ENCODE results near the gene CEACAM21.

CEACAM21 gene

GRCh38 chr19:41548047-41548446 is 27.9 kb upstream of the CEACAM21 start:
- no peak overlapping the region for H3K4me3 ChIP-seq (ENCODE audit: low read depth, low read length)
- DNase-seq (ENCODE audit: low read depth) = no peak

GRCh38 chr19:41548954-41549688 is 26.8 kb upstream of the CEACAM21 start:
- H3K4me3 ChIP-seq (ENCODE audit: low read depth, low read length) = no peak overlapping the region
- no peak for DNase-seq (ENCODE audit: low read depth)

DNA sequence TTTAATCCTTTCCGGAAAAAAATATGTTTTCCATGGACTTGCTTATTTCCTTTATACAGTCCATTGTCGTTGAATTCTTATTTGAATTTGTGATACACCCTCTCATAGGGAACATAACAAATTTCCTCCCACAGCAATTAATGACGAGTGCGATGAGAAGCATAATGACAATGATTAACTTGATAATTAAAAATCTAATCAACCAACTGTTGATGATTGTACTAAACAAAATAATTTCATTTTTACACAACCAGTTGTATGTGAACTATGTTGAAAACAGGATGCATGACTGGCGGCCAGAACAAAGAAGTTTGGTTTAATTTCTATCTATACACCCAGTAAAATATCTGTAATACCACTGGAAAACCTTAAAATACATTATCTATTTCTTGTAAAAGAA is 26.1 kb upstream of the CEACAM21 start:
- no peak for DNase-seq (ENCODE audit: low read depth)
- no peak overlapping the region for H3K4me3 ChIP-seq (ENCODE audit: low read depth, low read length)

DNA sequence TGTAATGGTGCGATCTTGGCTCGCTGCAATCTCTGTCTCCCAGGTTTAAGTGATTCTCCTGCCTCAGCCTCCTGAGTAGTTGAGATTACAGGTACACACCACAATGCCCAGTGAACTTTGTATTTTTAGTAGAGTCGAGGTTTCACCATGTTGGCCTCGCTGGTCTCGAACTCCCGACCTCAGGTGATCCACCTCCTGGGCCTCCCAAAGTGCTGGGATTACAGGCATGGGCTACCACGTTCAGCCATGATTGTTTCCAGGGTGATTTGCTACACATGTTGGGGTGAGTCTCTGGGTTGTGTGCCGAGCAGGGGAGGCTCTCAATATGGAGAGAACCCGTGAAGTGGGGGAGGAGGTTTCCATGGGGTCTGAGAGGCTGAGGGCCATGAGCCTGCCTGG is 24.8 kb upstream of the CEACAM21 start:
- no peak for DNase-seq (ENCODE audit: low read depth)
- H3K4me3 ChIP-seq (ENCODE audit: low read depth, low read length) = no peak overlapping the region

DNA sequence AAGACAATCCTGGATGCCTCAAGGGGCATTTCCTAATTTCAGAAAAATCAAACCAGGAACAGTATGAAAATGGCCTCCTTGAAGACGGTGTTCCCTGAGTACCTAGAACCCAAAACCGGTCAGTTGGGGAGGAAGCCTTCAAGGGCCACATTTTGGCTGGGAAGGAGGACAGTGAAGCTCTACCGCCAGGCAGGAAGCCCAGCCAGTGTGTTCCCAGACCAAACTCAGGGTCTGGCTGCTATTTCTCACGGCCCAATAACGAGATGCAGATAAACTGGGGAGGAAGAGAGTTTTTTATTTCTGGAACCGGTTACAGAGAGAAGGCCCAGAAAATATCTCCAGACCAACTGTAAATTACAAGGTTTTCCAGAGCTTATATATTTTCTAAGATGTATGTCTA is 24.3 kb upstream of the CEACAM21 start:
- no peak overlapping the region for H3K4me3 ChIP-seq (ENCODE audit: low read depth, low read length)
- DNase-seq (ENCODE audit: low read depth) = no peak

DNA sequence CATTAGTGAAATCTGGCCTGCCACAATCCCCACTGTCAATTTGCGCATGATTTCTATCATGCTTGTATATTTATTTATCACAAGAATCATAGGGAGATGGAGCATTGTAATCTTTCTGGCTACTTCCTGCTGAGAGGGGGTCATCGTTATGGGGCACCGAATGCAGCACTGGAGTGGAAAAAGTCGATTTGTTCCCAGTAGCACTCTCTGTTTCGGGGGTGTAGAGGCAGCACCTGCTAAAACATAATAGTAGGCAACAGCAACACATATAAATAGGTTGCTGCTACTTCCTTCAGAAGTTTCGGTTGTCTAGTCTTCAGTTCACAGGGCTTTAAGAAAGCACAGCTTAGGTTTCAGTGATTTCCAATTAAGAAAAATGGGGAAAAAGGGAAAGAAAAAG is 23.4 kb upstream of the CEACAM21 start:
- DNase-seq (ENCODE audit: low read depth) = no peak
- H3K4me3 ChIP-seq (ENCODE audit: low read depth, low read length) = no peak overlapping the region

GRCh38 chr19:41553804-41554203 is 22.2 kb upstream of the CEACAM21 start:
- DNase-seq (ENCODE audit: low read depth) = no peak
- H3K4me3 ChIP-seq (ENCODE audit: low read depth, low read length) = no peak overlapping the region

- DNase-seq (ENCODE audit: low read depth) = no peak
- H3K4me3 ChIP-seq (ENCODE audit: low read depth, low read length) = no peak overlapping the region
Observed at GRCh38 chr19:41554907-41555306, 21.1 kb upstream of the CEACAM21 start.

DNA sequence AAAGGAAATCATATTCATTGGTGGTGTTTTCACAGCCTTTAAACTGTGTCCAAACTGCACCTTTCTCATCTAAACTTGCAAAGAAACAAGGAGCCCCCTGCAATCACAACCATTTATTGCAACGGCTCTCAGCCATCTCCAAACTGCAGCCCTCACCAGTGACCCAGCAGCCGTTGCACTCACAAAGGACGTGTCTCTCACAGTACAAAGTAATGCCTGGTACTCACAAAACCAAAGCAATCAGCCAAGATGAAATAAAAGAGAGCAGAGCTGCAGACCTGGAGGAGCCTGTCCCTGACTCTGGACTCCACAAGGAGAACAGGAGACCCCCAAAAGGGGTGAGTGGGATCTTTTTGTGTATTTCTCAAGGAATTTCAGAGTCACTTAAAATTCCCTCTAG is 20.2 kb upstream of the CEACAM21 start:
- H3K4me3 ChIP-seq (ENCODE audit: low read depth, low read length) = no peak overlapping the region
- no peak for DNase-seq (ENCODE audit: low read depth)

DNA sequence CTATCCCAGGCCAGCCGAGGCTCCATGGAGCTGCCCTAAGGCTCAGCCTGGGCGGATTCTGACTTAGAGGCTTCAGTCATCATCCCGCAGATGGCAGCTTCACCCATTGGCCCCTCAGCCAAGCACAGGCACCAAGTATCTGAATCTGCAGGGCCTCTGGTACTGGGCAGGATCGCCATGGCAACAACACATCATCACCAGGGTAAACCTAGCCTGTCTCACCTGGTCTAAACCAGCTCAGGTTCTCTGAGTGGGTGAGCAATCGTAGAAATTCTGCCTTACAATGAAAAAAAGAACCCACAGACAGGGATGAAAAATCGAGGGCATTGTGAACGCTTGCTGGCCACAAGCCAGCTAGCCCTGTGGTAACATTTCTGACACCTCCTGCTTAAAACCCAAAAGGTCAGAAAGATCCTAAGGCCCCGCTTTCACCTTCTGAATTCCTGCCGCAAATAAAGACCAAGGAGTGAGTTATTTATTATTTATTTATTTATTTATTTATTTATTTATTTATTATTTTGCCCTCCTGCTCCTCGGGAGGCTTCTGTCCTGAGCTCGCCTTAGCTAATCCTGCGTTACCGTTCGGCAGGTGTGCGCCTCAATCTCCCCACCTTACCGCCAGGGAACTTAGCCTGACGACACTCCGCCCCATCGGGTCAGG is 12.0 kb upstream of the CEACAM21 start:
- no peak for DNase-seq (ENCODE audit: low read depth)
- no peak overlapping the region for H3K4me3 ChIP-seq (ENCODE audit: low read depth, low read length)

DNA sequence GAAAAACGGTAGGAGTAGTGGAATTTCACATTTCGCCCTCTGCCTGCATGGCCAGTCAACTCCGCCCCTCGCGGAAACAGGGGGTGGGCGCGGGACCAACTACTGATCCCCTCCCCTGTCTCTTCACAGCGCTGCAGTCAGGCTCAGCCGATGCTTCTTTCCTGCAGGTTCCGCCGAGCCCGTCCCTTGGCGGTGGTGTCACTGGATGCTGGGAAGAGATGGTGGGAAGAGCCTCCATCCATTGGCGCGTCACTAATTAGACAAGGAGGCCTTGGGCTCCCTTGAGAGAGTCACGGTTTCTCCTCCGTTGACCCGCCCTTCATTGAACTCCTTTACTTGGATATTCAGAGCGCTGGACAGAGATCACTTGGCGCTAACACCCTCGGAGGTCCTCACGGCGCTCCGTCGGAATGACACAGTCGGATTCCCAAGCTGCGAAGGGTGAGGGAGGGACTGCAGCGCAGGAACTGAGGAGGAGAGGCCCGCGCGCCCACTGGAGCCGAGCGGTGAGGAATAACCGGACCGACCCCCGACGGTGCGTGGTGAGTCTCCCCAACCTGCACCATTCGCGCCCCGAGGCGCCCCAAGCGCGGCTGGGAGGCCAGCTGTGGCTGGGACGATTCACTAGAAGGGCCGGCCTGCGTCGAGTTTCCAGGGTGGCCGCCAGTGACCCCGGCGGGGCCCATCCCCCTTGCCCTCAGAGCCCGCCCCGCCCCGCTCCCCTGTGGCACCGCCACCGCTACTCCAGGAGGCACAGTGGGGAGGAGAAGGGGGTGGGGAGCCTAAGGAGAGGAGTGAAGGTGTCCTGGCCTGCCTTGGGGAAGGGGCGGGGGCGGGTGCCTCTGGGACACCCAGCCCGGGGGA is 11.2 kb upstream of the CEACAM21 start:
- no peak for DNase-seq (ENCODE audit: low read depth)
- H3K4me3 ChIP-seq (ENCODE audit: low read depth, low read length) = no peak overlapping the region

- DNase-seq (ENCODE audit: low read depth) = no peak
- H3K4me3 ChIP-seq (ENCODE audit: low read depth, low read length) = no peak overlapping the region
Observed at GRCh38 chr19:41565379-41565720, 10.6 kb upstream of the CEACAM21 start.

DNA sequence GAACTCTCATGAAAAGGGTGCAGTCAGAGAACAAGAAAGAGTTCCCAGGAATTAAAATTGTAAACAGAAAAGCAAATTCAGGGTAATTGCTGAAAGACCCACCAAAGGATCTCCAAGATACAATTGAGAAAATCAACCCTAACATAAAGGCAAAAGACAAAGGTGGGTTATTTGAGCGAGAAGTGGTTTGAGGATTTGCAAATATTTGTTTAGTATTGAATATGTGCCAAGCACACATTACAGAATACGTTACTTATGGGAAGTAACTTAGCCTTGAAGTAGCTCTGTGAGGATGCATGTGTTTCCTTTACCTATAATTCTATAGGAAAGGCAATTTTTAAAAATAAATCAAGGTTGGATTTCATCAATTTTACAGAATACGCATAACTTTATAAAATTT is 10.0 kb upstream of the CEACAM21 start:
- DNase-seq (ENCODE audit: low read depth) = no peak
- H3K4me3 ChIP-seq (ENCODE audit: low read depth, low read length) = no peak overlapping the region

GRCh38 chr19:41569481-41570150 is 6.3 kb upstream of the CEACAM21 start:
- no peak for DNase-seq (ENCODE audit: low read depth)
- no peak overlapping the region for H3K4me3 ChIP-seq (ENCODE audit: low read depth, low read length)

DNA sequence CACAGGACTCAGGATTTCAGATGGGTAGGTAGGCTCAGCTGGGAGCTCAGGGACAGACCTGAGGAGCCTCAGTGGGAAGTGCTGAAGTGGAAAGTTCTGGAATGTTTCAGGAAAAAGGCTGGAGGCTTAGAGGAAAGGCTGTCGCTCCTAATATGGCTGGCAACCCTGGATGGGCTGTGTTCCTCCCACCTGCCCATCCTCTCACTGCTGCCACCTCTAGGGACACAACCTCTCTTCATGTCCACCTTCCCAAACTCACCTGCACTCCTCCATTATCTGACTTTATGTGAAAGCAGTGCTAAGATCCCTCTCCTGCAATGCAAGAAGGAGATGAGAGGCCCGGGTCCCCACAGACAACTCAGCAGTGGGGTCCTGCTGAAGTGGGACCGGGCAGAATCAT is 5.8 kb upstream of the CEACAM21 start:
- no peak for DNase-seq (ENCODE audit: low read depth)
- no peak overlapping the region for H3K4me3 ChIP-seq (ENCODE audit: low read depth, low read length)

GRCh38 chr19:41570639-41571112 is 5.3 kb upstream of the CEACAM21 start:
- DNase-seq (ENCODE audit: low read depth) = peak; percentile 9
- no peak overlapping the region for H3K4me3 ChIP-seq (ENCODE audit: low read depth, low read length)

DNA sequence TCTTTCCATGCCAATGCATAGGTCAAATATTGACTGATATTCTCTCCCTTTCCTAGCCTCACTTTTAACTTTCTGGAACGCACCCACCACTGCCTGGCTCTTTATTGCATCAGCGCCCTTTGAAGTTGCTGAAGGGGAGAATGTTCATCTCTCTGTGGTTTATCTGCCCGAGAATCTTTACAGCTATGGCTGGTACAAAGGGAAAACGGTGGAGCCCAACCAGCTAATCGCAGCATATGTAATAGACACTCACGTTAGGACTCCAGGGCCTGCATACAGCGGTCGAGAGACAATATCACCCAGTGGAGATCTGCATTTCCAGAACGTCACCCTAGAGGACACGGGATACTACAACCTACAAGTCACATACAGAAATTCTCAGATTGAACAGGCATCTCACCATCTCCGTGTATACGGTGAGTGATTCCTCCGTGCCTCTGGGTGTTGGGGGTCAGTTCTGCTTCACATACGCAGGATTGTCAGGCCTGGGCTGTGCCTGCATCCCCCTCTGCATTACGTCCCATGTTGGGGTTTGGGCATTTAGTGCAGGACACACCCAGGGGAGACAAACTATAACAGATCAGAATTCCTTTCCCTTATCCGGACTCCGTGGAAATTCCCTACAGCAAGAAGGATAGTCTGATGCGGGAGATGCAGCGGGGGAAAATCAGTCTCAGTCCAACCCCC is 1.3 kb downstream of the CEACAM21 start:
- H3K4me3 ChIP-seq (ENCODE audit: low read depth, low read length) = no peak overlapping the region
- no peak for DNase-seq (ENCODE audit: low read depth)

DNA sequence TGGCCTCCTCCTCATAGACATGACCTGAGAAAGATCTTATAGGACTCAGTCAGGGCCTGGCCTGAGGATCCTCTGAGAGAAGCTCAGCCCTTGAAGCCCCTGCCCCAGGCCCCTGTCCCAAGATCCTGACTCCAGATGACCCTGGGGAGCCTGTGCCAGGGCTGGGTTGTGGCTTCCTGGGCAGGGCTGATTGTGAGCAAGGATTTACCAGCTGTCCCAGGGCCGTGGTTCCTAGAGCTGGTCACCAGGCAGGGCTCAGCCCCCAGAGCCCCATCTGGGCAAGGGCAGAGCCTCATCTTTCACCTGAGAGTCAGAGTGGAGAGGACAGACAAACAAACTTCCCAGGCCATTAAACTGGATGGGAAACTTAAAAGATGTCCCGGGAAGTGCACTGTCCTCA is 1.9 kb downstream of the CEACAM21 start:
- no peak for DNase-seq (ENCODE audit: low read depth)
- no peak overlapping the region for H3K4me3 ChIP-seq (ENCODE audit: low read depth, low read length)

GRCh38 chr19:41578886-41579285 is 2.9 kb downstream of the CEACAM21 start:
- H3K4me3 ChIP-seq (ENCODE audit: low read depth, low read length) = no peak overlapping the region
- DNase-seq (ENCODE audit: low read depth) = no peak

Data from skeletal muscle cell (primary cell).